Tongue (tissue), 2 donors: ENCODE data around the gene TEKTIP1. TPM values are rescaled to one million over a fixed set of nuclear protein-coding genes. Genes with fewer than 3 reads are reported as not detected.

Experiments
- DNase-seq: peaks from one replicate; pipeline ENCODE4 v3.0.0-alpha.2; 2015
- total RNA-seq: library from RNA; depleted of rRNA; stranded (reverse); fragments of >200 nt; gene quantifications from one replicate; pipeline ENCODE4 v1.2.3, GENCODE V29; 2014

The TEKTIP1 gene
- total RNA-seq, 1 donor from 2014 or later, result not detected

GRCh38 chr19:3537438-3538240 lies 1.3 kb upstream of the TEKTIP1 start:
- no peak for DNase-seq

GRCh38 chr19:3538258-3538929 lies 580 bp upstream of the TEKTIP1 start:
- no peak for DNase-seq

GRCh38 chr19:3539756-3540118 lies 763 bp downstream of the TEKTIP1 start:
- DNase-seq, result no peak

DNA sequence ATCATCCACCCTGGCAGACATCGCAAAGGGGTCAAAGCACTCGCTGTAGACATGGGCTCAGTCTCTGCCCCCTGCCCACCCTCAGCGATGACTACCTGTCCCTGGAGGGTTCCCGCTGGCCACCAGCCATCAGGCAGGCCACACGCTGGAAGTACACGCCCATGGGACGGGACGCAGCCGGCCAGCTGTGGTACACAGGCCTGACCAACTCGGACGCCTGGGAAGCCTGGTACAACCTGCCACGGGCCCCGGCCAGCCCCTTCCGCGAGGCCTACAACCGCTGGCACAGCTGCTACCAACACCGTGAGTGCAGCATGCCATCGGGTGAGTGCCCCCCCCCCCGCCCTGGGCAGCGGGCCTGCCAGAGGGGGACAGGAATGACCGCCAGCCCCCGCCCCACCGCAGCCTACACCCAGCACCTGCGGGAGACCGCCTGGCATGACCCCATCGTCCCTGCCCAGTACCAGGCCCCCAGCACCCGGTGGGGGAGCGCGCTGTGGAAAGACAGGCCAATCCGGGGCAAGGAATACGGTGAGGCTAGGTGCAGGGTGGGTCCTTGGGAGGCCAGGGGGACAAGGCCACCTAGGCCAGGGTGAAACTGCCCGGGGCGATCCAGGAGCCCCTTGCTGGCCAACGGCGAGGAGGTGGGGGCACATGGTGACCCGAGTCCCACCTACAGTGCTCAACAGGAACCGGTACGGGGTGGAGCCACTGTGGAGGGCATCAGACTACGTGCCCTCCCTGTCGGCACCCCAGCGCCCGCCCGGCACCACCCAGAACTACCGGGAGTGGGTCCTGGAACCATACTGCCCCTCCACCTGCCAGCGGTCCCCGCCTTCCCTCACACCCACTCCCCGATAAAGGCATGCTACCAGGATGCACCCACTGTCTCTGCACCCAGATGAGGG lies 4.4 kb downstream of the TEKTIP1 start:
- no peak for DNase-seq

DNA sequence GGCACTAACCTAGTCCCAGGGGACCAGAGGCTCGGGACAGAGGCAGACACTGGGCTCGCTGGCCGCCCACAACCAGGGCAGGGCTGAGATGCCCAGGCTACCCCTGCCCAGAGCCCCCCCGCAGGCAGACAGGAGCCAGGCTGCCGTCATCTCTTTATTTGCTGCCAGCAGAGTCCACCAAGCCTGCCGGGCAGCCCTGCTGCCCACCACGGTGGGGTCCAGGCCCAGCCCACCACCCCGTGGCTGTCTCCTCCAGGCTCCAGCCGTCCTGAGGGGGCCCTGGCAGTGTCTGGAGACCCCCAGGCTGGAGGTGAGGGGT lies 5.0 kb downstream of the TEKTIP1 start:
- DNase-seq, result no peak

- peak; percentile 63 for DNase-seq
Observed at GRCh38 chr19:3544742-3545668, 6.0 kb downstream of the TEKTIP1 start.

- DNase-seq, result no peak
Observed at GRCh38 chr19:3545669-3546034, 6.7 kb downstream of the TEKTIP1 start.

DNA sequence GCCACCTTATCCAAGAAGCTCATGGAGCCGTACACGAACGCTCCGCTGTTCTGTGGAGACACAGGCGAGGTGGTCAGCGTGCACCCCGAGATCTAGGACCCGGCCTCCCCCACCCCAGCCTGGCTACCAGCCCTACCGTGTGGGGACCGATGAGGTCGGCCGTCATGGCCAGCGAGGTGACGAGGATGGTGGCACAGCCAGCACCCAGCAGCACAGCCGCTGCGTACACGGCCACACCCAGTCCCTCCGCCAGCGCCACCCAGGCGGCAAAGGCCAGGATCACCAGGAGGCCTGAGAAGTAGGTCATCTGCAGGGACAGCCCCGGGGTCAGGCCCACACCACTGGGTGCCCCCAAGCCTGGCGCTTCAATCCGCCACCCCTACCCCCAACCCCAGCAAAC lies 7.1 kb downstream of the TEKTIP1 start:
- DNase-seq, result no peak

DNA sequence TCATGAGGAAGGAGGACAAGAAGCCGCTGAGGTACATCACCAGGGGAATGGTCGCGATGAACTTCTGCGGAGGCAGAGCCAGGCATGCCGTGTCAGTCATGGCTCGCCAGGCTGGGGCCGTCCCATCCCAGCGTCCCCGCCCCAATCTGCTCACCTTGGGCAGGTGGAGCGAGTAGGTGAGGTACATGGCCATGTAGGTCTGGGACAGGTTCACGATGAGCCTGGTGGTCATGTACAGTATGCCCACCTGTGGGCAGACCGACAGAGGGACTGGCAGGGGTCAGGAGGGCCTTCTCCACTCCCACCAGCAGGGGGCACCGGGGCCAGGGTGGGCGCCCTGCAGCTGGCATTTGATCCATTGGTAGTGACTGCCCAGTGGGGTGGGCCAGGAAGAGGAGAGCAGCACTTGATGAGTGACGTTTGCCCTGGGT lies 8.3 kb downstream of the TEKTIP1 start:
- DNase-seq, result no peak

DNA sequence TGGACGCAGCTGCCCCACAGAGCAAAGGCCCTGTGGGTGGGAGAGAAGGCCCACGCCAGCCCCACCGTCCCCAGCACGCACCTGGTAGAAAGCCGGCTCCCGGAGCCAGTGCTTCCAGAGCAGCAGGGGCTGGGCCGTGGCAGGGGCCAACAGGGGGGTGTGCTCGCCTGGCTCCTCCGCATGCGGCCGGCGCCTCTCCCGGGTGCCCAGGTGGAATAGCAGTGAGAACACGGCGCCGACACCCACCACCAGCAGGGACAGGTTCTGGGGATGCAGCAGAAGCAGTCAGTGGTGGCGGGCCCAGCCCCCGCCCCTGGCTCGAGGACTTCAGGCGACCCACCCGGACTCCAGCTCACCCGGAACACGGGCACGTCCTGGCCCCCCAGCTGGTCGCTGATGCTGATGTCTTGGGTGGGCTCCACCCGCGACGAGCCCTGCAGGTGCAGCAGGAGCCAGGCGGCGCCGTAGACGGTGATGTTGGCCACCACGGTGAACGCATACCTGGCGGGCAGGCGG lies 8.9 kb downstream of the TEKTIP1 start:
- DNase-seq, result no peak

DNA sequence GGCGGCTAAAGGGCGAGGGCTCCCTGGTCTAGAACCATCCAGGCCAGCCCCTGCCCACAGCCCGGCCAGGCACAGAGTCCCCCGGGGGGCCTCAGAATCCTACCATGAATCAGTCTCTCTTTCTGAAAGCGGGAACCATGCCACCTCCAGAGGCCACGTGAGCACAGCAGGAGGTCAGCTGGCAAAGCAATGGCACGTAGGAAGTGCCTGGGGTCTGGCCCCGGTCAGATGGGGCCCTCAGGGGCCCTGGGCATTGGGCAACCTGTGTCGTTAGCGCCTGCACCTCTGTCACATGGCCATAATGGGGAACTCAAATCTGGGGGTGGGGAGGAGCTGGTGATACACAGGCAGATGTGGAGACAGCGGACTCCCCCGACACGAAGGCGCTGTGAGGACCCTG lies 9.6 kb downstream of the TEKTIP1 start:
- no peak for DNase-seq

GRCh38 chr19:3549816-3550215 lies 10.8 kb downstream of the TEKTIP1 start:
- DNase-seq, result no peak

- no peak for DNase-seq
Observed at GRCh38 chr19:3550947-3551791, 12.2 kb downstream of the TEKTIP1 start.

- no peak for DNase-seq
Observed at GRCh38 chr19:3551792-3552095, 12.8 kb downstream of the TEKTIP1 start.

DNA sequence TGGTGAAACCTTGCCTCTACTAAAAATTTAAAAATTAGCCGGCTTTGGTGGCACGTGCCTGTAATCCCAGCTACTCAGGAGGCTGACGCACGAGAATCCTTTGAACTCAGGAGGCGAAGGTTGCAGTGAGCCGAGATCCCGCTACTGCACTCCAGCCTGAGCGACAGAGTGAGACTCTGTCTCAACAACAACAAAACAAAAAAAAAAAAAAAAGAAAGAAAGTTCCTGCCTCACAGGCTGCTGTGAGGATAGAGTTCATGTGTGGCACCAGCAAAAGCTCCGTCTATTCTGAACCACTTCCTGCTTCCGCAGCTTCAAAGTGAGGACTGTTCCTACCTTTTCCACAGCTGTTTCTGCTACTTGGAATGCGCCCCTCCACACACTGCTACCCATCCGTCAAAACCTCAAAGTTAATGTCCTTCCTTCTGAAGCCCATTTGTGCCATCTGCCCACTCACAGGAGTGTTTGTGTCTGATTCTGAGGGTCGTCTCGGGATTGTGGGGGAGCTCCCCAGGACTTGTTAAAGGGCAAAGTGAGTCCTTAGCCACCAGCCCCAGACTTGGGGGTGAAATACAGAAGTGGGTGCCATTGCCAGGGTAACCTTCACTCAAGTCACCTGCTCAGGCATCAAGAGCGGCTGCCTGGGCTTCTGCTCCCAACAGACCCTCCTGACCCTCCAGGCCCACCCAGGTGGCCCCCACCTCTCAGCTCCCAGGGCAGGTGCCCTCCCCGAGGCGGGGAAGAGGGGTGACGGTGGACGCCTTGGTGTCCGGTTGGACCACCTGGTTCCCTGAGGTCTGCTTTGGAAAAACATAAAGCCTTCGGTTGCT lies 15.5 kb downstream of the TEKTIP1 start:
- no peak for DNase-seq

- DNase-seq, result no peak
Observed at GRCh38 chr19:3555653-3556422, 16.9 kb downstream of the TEKTIP1 start.

DNA sequence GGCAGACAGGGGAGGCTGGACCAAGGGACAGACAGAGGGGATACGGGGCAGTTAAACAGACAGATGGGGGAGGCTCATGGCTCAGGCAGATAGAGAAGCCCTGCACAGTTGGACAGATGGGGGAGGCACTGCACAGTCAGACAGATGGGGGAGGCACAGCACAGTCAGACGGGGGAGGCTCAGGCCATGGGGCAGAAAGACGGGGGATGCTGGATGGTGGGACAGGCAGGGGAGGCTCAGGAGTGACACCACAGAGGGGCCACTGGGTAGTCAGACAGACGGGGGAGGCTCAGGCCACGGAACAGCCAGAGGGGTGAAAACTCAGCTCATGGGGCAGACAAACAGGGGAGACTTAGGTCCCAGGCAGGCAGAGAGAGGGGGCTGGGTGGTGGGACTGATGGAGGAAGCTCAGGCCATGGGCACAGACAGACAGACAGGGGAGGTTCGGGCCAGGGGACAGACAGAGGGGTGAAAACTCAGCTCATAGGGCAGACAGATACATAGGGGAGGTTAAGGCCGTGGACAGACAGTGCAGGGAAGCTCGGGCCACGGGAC lies 17.5 kb downstream of the TEKTIP1 start:
- DNase-seq, result no peak

GRCh38 chr19:3556978-3557460 lies 18.0 kb downstream of the TEKTIP1 start:
- no peak for DNase-seq
